ENCODE measurements around the gene MCAM.

Gene MCAM

DNA sequence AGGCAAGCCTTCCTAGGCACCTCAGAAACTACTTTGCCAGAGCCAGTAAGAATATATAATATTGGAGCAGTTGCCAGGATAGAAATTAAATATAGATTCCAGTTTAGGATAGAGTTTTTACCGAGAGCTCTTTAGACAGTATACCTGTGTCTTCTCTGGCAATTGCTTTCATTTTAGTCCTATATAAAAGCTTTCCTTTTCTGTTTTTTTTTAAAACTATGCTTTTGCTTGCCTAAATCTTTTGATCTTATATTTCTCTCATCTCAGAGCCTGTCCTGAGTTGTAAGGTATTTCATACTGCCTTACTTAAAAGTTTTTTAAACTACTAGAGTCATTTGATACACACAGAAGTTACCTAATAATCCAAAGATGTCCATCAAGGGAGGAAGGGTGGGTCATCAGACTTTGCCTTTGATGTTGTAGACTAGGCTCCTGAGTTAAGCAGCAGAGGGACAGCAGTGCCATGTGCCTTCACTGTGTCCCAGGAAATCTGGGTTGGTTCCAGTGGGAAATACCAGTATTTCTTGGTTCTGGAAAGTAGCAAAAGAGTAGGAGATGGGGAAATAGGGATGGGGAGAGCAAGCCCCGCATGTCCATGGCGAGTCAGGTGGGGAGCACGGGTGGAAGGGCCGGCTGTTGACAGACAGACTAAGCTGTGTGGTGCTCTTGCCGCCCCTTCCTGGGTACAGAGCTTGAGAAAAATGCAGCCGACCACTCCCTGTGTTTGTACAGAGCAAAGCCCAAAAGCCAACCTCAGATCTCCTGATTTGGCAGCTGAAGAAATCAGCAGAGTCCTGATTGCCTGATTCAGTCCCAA is 11.2 kb downstream of the MCAM start:
- no peak for DNase-seq

DNA sequence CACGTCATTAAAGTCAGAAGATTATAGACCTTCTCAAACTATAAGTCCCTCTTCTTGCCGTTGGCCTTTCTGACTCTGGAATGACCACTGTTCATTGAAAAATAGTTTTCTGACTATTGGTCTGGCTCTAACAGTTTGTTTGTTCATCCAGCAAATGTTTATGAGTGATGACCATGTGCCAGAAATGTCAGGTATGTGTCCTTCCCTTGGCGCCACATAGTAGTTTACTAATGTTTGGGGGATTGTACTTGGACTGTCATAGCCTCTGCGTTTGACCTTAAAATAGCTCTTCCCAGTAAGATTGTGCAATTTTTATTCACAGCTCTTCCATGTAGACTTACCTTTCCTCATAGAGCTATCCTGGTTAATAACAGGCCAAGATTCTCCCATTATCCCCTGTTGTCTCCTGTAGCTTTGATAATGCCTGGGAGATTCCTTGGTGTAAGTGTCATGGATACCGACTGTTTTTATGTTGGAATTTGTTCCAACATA is 13.7 kb downstream of the MCAM start:
- DNase-seq = no peak

DNA sequence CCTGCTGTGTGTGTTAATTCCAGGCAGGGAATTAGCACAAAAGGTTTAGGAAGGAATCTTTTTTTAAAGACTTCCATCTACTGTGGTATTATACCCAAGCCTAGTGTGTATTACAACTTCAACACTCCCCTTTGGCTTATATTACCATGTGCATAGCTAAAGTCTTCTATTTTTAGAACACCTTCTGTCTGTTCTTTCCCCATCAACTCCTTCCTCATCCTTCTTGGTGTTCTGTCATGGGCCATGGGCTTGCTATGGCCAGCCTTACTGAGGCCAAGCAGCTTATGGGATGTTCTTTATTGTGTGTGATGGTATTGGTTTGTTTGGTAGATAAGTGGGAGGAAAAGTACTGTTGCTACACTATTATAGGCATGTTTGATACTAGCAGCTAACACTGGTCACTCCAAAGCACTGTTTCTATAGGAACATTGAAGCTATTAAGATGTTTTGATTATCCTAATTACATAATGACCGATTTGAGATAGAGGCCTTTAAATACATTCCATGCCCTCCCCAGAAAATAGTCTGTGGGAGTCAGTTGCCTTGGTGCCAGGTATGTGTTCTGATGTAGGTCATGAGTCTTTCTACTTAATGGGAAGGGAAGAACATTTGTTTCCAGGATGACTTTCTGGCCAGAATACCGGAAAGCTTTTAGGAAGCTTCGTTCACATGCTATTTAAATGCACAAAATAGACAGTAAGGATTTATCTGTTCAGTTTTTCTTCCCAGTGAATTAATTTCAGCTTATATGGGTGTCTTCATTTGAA is 16.5 kb downstream of the MCAM start:
- no peak for DNase-seq

DNA sequence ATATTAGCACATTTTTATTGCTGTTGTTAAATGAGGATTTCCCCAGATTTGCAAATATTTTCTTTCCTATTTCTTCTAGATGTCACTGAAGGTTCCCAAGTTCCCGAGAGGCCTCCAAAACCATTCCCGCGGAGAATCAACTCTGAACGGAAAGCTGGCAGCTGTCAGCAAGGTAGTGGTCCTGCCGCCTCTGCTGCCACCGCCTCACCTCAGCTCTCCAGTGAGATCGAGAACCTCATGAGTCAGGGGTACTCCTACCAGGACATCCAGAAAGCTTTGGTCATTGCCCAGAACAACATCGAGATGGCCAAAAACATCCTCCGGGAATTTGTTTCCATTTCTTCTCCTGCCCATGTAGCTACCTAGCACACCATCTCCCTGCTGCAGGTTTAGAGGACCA is 17.5 kb downstream of the MCAM start:
- no peak for DNase-seq

DNA sequence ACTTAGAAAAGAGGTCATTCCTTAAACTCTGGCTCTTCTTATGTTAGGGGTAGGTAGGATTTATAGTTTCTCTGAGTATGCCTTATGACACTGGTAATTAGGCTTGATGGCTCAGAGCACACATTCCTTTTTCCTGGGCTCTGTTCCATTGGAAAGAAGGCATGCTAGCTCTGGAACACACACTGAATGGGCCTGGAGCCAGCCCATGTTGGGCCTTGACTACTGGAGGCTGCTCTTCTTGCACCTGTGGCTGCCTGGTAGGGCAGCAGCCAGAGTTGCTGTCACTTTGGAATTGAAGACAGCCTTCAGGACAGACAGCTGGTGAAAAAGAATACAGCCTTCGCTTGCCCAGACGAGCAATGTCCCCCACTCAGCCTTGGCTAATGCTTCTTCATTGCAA is 18.2 kb downstream of the MCAM start:
- no peak for DNase-seq

DNA sequence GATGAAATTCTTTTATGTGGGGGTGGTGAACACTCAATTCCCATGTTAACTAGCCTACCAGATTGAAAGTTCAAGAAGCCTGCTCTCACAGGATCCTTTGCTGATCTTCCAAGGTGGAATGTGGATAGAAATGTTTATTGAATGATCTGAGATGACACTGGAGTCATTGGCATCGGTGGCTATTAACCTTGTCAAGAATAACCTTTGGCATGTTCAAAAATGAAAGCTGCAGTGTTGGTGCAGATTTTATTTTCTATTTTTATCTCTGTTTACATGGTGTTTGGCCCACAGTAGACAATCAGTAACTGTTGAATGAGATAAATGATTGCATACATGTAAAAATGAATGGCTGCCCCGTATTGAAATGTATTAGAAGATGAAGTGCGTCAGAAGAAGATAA is 19.0 kb downstream of the MCAM start:
- DNase-seq = no peak

DNA sequence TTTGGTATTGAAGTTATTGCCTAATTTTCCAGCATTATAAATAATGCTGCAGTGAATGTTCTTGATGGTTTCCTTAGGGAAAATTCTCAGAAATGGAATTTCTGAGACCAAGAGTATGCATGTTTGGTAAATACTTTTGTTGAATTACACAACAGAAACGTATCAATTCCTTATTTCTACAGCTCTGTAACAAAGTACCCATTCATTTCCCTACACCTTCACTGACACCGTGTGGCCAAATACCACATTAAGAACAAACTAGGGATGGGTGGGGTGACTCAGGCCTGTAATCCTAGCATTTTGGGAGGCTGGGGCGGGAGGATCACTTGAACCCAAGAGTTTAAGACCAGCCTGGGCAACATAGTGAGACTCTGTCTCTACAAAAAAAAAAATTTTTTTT is 21.8 kb downstream of the MCAM start:
- no peak for DNase-seq

DNA sequence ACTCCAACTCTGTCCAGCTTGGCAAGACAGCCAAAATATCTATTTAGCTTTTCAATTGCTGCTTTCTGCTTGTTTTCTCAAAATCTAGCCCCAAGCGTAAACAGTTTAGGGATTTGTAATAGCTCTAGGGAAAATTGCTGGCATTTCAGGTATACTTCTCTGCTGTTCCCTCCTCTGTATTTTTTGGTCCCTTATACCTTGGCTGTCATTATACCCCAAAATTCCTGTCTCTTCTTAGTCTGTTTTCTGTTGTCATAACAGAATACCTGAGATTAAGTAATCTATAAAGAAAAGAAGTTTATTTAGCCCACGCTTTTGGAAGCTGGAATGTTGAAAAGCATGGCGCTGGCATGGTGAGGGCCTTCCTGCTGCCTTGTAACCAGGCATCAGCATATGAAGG is 23.5 kb downstream of the MCAM start:
- DNase-seq = no peak

DNA sequence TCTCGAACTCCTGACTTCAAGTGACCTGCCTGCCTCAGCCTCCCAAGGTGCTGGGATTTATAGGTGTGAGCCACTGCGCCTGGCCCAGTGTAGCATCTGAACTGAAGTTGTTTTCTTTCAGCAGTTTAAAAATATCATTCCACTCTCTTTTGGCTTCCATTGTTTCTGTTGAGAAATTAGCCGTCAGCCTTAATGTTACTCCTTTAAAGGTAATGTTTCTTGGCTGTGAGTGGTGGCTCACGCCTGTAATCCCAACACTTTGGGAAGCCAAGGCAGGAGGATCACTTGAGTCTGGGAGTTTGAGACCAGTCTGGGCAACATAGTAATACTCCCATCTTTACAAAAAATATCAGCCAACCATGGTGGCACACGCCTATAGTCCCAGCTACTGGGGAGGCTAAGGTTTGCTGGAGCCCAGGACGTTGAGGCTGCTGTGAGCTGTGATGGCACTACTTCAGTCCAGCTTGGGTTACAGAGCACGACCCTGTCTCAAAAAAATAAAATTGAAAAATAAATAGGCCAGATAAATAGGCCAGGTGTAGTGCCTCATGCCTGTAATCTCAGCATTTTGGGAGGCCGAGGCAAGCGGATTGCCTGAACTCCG is 25.9 kb downstream of the MCAM start:
- DNase-seq = no peak

DNA sequence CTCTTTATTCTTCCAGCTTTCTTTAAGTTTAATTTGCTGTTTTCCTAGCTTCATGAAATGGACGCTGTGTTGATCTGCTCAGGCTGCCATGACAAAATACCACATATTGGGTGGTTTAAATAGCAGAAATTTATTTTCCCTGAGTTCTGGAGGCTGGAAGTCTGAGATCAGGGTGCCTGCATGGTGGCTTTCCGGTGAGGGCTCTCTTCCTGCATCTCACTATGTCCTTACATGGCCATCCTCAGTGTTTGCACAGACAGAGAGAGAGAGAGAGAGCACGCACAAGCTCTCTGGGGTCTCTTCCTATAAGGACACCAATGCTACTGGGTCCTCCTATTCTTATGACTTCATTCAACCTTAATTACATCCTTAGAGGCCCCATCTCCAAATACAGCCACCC is 28.7 kb downstream of the MCAM start:
- no peak for DNase-seq

DNA sequence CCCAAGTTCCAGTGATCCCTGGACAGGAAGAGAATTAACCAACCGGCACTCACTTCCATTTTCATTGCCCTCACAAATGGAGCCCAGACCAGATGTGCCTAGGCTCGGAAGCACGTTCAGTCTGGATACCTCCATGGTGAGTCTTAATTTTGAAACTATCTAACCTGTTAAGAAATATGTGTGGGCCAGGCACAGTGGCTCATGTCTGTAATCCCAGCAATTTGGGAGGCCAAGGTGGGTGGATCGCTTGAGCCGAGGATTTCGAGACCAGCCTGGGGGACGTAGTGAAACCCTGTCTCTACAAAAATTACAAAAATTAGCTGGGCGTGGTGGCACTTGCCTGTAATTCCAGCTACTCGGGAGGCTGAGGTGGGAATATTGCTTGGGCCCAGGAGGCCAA is 31.5 kb downstream of the MCAM start:
- no peak for DNase-seq

DNA sequence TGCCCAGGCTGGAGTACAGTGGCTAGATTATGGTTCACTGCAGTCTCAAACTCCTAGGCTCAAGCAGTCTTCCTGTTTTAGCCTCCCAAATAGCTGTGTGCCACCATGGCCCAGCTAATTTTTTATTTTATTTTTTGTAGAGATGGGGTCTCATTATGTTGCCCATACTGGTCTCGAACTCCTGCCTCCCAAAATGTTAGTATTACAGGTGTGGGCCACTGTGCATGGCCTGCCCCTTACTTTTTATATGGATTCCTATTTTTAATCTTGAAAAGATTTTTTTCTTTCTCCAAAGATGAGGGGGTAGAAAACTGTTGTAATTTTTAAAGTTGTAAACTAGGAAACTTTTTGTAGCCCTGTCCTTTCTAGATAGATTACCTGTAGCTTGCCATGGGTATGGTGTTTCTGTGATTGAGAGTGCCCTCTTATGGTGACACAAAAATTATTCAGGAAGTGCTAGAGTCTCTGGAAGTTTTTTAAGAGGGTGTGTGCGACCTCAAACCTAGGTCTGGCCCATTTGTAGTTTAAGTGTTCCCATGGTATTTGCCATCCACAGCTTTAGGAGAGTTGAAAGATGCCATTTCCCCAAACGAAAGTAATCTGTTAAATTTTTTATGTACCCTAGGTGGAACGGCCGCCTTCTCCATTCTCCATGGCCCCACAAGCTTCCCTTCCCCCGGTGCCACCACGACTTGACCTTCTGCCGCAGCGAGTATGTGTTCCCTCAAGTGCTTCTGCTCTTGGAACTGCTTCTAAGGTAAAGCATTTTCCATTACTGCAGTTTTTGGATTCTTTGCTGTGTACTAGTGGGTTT is 32.4 kb downstream of the MCAM start:
- no peak for DNase-seq

DNA sequence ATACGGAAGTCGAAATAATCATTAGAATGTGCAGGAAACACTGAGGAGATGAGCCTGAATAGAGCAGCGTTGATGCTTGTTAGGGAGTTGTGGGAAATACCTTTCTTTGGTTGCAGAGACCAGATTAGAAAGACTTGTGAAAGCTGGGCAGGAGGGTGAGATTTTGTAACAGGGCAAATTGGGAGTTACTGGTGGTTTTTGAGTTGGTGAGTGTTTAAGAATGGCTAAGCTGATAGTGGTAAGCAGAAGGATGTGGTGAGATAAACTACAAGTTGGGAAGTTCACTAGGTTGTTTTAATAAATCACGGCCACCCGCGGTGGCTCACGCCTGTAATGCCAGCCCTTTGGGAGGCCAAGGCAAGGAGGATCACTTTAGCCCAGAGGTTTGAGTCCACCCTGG is 34.4 kb downstream of the MCAM start:
- DNase-seq = no peak

DNA sequence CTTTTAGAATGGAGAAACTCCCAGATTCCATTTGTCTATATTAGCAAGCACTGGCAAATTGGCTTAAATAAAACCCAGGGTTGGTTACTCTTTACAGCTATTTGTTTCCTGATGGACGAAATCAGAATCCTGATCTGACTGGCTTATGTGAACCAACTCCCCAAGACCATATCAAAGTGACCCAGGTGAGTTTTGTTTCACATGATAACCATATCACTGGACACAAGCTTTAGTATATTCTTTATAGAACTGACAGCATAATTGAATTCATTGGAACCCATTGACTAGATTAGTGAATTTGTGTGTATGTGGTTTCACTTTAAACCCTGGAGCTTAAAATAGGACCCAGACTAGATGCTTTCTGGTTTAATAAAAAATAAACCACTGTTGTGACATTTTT is 39.3 kb downstream of the MCAM start:
- DNase-seq = no peak

DNA sequence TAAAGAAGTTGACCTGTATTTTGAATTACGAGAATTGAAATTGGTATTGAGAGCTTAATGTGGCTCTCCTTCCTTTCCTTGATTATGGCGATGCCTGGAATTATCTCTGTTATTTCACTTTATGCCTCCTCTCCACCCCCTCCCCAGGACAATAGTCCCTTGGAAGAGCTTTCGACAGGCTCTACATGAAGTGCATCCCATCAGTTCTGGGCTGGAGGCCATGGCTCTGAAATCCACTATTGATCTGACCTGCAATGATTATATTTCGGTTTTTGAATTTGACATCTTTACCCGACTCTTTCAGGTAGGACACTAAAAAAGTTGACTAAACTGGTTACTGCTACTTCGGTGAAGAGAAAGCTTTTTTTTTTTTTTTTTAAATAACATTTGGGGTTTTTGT is 43.2 kb downstream of the MCAM start:
- DNase-seq = no peak

DNA sequence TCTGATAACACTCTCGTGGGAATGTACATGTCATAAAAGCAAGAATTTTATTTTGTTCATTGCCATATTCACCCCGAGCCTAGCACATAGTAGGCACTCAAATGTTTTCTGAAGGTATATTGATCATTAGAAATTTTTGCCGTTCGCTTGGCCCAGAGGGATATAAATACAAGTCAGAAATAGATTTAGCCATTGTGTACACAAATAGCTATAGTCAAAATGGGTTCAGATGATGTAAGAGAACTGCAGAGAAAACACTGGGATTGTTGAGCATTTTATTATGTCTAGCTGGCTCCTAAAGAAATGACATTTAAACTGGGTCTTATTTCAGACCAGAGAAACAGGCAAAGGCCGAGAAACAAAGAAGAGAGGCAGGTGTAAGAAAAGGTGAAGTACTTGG is 49.3 kb downstream of the MCAM start:
- DNase-seq = no peak

DNA sequence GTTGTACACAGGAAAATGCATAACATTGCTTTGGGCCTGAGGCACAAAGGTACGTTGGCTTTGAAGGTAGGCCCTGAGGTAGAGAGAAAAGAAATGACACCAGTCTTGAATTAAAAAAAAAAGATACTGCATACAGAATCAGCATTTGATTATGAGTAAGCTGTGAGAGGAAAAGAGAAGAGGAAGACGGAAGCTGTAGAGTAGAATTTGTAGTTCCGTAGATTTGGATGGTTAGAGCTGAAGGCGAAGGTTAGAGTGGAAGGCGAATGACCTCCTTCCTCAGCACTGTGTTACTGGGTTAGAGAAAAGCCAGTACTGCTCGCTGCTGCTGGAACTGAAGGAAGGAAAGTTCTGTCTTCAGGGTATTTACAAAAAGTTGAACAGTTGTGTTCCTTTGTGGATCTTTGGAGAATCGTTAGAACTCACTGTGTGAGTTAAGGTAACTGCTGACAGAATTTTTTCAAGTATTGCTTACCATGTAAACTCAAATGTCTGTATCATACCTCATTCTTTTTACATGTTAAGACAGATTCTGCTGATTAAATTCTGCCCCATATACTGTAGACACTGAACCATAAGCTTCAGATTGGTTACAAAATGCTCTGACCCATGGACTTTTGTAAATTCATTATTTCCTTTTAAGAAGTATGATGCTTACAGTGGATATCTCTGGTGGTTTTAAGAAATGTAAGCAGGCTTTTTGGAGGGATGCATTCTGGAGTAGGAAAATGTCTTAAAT is 50.2 kb downstream of the MCAM start:
- no peak for DNase-seq

DNA sequence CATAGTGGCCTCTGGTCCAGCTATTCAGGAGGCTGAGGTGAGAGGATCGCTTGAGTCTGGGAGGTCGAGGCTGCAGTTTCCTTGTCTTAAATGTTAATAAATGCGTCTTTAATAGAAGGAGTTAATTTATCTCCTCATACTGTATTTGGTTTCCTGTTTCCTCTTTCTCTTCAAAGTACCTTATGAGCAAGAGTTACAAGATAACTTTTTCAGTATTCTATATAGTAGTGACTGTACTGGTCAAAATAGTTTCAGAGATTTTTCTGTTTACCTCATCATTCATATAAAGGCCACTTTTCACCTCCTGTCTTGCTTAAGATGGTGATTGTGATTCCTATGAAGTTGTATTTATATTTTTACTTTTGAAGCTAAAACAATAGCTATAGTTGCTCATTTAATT is 50.9 kb downstream of the MCAM start:
- DNase-seq = no peak

DNA sequence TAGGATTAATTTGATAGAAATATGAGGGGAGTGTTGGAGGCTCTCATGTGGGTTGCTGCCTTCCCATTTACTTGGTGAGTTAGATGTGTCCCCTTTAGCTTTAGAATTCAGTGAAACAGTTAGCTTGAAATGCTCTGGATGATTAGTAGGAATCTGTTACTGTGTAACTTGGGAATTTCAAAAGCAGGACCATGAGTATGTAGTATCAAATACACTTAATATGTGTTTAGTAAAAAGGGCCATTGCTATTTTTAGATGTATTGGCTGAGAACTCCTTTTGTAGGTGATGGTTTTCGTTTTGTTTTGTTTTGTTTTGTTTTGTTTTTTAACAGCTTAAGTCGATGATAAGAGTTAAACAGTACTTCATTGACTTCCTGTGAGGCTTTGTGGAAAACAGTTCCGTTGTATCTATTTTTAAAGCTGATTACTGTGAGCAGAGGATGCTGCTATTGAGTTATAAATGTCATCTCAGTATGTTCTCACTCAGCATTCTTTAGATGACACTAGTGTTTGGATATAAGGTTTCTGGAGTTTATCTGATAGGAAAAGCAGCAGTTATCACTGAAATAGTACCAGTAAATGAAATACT is 53.5 kb downstream of the MCAM start:
- DNase-seq = no peak

DNA sequence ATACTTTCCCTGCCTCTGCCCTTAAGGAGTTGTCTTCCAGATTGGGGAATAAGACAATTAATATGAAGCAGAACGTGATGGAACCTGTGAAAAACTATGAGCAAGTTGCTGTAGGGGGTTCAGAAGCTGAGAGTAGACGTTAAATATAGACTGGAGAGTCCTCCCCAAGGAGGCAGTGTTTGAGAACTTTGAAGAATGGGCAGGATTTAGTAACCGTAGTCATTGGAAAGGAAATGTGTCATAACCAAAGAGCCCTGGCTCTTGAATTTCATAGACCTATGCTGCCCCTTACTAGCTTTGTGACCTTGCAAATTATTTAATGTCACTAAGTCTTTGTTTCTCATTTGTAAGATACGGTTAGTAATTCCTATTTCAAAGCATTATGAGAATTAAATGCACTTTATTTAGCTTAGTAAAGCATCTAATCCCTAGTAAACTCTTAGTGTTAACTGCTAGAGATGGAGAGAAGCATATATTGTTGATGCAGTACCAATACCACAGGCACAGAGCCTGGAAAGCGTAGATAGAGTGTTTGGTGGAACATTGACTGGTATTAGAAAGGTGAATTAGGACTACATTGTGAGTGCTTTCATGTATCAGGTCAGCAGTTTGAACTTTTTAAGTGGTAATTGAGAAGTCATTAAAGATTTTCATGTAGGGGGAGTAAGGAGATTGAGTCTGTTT is 54.1 kb downstream of the MCAM start:
- DNase-seq = no peak

DNA sequence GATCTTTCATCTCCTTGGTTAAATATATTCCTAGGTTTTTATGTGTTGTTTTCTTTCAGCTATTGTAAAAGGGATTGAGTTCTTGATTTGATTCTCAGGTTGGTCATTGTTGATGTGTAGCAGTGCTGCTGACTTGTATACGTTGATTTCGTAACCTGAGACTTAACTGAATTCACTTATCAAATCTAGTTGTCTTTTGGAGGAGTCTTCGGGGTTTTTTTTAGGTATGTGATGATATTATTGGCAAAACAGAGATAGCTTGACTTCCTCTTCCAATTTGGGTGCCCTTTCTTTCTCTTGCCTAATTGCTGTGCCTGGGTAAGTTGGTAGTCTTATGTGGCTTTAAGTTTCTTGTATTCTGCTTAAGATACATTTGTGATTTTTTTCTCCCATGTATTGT is 57.9 kb downstream of the MCAM start:
- DNase-seq = no peak

Measured in activated T-cell treated with anti-CD3 and anti-CD28 coated beads, Interleukin-2, amount 50 U/mL, for 48 hours (primary cell).